Fibroblast of skin of left biceps (primary cell): ENCODE data around the gene ERMARD.
A peak's percentile ranks its signal among the peaks of the same experiment; 100 is the strongest.

Experiments used
- DNase-seq, 2 experiments: peaks; one replicate each; pipeline ENCODE4 v3.0.0-alpha.2; 2013; ENCODE audit warnings: low read depth in 2 of 2

Gene ERMARD

GRCh38 chr6:169751242-169752073 is at the start of gene ERMARD, which contains the start of gene DYNLT2:
TSS of gene ERMARD (plus strand) at chr6:169751622. CDS start at chr6:169751658, 36 bp downstream.
TSS of gene DYNLT2 (minus strand) at chr6:169751572. CDS start at chr6:169751458, 114 bp downstream.
- peak; percentile 77 to 85 for DNase-seq

- DNase-seq, result peak; percentile 84 to 85
Observed at GRCh38 chr6:169701954-169702839, 49.2 kb upstream of the ERMARD start, which contains the start of the genes C6orf120 and WDR27. TSS of gene C6orf120 (plus strand) at chr6:169702126. CDS start at chr6:169702460, 334 bp downstream. TSS of gene WDR27 (minus strand) at chr6:169702029. CDS start at chr6:169689005, 13,024 bp downstream.

GRCh38 chr6:169702840-169703246 is 48.6 kb upstream of the ERMARD start:
- DNase-seq, result no peak

GRCh38 chr6:169707772-169708171 is 43.6 kb upstream of the ERMARD start:
- DNase-seq, result no peak

- no peak for DNase-seq
Observed at GRCh38 chr6:169709293-169709692, 42.1 kb upstream of the ERMARD start.

- no peak for DNase-seq
Observed at GRCh38 chr6:169710009-169710408, 41.4 kb upstream of the ERMARD start.

- DNase-seq, result no peak
Observed at GRCh38 chr6:169714178-169714577, 37.2 kb upstream of the ERMARD start.

- no peak for DNase-seq
Observed at GRCh38 chr6:169714595-169714994, 36.8 kb upstream of the ERMARD start.

GRCh38 chr6:169719117-169719516 is 32.3 kb upstream of the ERMARD start:
- DNase-seq, result no peak

GRCh38 chr6:169720207-169720855 is 31.1 kb upstream of the ERMARD start:
- no peak for DNase-seq

GRCh38 chr6:169722362-169723199 is 28.8 kb upstream of the ERMARD start:
- DNase-seq, result no peak

GRCh38 chr6:169723200-169723909 is 28.1 kb upstream of the ERMARD start:
- DNase-seq, result peak in 1 of 2 experiments; percentile 32

- DNase-seq, result no peak
Observed at GRCh38 chr6:169723991-169724493, 27.4 kb upstream of the ERMARD start.

- DNase-seq, result no peak
Observed at GRCh38 chr6:169724494-169725124, 26.8 kb upstream of the ERMARD start, which contains the start of gene PHF10. TSS of gene PHF10 (minus strand) at chr6:169724500. CDS start at chr6:169723931, 569 bp downstream.

GRCh38 chr6:169725125-169726048 is 26.0 kb upstream of the ERMARD start:
- DNase-seq, result no peak

- no peak for DNase-seq
Observed at GRCh38 chr6:169726049-169726400, 25.4 kb upstream of the ERMARD start.

GRCh38 chr6:169726963-169727362 is 24.5 kb upstream of the ERMARD start:
- no peak for DNase-seq

- no peak for DNase-seq
Observed at GRCh38 chr6:169729961-169730360, 21.5 kb upstream of the ERMARD start.
